Measurements from ENCODE around the gene OARD1.
"Not testable (repeated sequence)": the region's sequence is repeated elsewhere in the genome, so short reads cannot be mapped to it uniquely, and the experiment has no call there.

Gene OARD1

GRCh38 chr6:41025966-41026530 lies 46.1 kb downstream of the OARD1 start:
- no peak for DNase-seq

- no peak for DNase-seq
Measured at GRCh38 chr6:41023114-41023513, 49.0 kb downstream of the OARD1 start.

GRCh38 chr6:41022294-41022693 lies 49.9 kb downstream of the OARD1 start:
- DNase-seq: no peak

GRCh38 chr6:41021832-41022231 lies 50.3 kb downstream of the OARD1 start:
- peak; percentile 13 for DNase-seq

GRCh38 chr6:41017663-41018062 lies 54.5 kb downstream of the OARD1 start:
- no peak for DNase-seq

GRCh38 chr6:41015860-41016259 lies 56.3 kb downstream of the OARD1 start:
- not testable (repeated sequence) for DNase-seq

GRCh38 chr6:41014780-41015179 lies 57.4 kb downstream of the OARD1 start:
- DNase-seq: no peak
